ENCODE measurements around the gene ANO10.
"Not testable (repeated sequence)": the region's sequence is repeated elsewhere in the genome, so short reads cannot be mapped to it uniquely, and the experiment has no call there.

Gene ANO10

DNA sequence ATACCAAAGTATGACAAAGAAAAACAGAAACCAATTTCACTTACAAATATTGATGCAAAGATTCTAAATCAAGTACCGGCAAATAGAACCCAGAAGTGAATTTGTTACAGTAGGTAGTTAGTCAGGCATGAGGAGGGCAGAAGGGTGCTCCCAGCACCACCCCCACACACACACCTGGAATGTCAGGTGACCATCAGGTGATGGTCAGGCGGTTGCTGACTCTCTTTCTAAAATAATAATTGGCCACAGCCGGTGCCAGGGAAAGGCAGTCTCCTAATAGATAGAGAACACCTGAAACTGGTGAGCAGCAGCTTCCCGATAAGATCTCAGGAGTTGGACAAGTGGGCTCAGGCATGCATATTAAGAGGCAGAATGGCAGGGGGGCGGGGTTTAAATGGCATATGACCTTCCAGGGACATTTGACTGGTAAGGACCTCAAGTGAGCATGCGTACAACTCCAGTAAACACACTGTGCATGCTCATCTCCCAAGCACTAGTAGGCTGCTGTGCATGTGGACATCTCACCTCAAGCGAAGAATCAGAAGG is 131.1 kb downstream of the ANO10 start:
- DNase-seq (ENCODE audit: extremely low spot score, insufficient read length, low read depth) (no peak), FAIRE-seq (no peak)

DNA sequence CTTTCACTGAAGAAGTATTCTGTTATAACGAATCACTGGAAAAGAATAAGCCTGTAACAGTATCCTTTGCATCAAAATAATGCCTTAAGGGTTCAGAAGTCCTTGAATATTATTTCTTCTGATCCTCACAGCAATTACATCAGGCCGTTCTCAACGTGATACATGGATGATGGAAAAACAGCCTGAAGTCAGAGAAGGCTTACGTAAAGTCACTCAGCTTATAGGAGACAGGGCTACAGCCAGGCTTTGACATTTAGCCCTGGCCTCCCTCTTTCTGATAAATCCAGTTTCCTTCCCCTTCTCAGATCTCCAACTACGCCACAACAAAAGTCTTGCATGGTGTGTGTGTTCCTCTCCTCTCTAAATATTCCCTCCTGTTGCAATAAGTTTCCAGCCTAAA is 131.9 kb downstream of the ANO10 start:
- FAIRE-seq (no peak), DNase-seq (ENCODE audit: extremely low spot score, insufficient read length, low read depth) (no peak)

DNA sequence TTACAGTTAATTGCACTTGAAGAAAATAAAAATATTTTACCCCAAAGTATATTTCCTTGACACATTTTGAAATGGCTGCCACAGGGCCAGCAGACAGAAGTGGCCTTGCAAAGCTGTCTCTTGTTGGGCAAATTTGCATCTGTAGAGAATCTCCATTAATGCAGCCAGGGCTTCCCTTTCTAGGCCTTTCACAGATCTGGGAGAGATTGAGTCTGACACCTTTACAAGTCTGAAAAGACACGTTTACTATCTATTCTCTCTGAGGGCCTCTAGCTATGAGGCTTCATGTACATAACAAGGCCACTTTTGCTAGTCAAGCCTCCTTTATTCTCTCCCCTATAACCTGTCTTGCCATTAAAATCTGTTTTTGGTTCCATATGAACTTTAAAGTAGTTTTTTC is 135.9 kb downstream of the ANO10 start:
- DNase-seq (ENCODE audit: extremely low spot score, insufficient read length, low read depth) (no peak), FAIRE-seq (no peak)

DNA sequence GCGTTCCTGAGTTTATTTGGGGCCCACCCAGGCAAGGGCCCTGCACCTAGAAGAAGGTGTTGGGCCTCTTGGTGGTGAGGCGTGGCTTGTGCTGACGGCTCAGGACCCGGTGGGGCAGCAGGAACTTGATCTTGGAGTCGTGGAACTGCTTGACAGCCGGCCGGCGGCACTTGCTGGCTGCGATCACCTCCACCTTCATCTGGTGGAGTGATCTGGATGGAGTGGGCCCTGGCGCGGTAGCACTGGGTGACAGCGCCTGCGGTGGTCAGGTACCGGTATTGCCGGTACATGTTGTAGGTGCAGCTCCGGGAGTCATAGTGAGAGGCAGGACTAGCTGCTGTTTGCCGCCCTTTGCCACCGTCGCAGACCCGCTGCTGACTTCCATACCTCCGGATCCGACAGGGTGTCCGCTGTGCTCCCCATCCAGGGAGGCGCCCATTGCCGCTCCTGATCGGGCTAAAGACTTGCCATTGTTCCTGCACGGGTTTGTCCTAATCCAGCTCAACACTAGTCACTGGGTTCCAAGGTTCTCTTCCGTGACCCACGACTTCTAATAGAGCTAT is 136.8 kb downstream of the ANO10 start:
- FAIRE-seq (no peak), DNase-seq (ENCODE audit: extremely low spot score, insufficient read length, low read depth) (no peak)

DNA sequence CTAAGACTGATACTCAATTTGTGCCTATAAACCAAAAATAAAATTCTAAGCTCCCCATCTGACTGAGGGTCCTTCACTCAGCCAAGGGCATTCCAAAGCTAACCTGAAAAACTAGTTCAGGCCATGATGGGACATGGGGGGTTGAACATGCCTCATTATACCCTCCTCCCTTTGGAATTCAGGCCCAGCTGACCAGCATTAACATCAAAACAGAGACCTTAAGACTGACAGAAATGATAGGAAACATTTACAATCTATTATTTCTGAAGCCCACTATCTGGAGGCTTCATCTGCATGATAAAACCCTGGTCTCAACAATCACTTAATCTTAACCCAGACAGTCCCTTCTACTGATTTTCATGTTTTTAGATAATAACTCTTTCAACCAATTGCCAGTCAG is 140.4 kb downstream of the ANO10 start:
- FAIRE-seq = no peak
- no peak for DNase-seq (ENCODE audit: extremely low spot score, insufficient read length, low read depth)

DNA sequence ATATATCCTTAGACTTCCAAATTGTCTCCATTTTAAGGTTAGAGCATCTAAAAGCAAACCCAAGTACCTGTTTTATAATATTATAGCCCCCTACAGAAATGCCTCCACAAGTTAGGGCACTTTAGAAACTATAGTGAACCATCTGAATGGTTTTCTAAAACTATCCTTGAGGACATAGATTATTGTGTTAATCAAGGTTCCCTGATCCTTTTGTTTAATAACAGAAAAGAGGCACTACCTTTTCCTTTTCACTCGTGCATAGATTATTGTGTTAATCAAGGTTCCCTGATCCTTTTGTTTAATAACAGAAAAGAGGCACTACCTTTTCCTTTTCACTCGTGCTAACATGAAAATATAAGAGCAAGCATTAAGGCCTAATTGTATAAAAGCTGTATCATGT is 143.0 kb downstream of the ANO10 start:
- not testable (repeated sequence) for DNase-seq (ENCODE audit: extremely low spot score, insufficient read length, low read depth)
- FAIRE-seq = peak; percentile 18

DNA sequence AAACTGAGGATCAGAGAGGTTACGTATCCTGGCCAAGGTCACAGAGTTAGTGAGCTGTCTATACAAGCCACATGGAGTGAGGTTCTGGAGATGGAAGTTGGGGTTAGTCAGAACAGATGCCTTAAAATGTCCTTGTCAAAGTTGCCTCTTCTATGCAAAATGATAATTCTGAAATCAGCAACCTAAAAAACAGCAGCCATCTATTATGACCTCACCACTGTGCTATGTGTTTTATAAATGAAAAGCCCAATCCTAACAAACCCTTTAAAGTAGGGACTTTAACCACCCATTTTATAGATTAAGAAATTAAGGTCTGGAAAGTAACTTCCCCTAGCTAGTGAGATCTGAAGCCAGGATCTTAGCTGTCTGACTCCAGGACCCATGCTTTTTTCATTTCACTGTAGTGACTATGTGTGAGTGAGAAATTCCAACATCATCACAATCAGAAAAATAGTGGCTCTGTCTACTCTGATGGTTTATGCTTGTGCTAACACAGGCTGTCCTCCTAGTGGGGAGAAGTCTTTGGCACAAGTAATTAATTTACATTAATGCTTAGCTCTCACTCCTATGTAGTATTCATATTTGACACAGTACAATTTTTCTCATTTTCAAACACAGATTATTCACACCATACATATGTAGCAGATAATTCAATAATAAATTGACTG is 143.6 kb downstream of the ANO10 start:
- FAIRE-seq = peak; percentile 31
- no peak for DNase-seq (ENCODE audit: extremely low spot score, insufficient read length, low read depth)

DNA sequence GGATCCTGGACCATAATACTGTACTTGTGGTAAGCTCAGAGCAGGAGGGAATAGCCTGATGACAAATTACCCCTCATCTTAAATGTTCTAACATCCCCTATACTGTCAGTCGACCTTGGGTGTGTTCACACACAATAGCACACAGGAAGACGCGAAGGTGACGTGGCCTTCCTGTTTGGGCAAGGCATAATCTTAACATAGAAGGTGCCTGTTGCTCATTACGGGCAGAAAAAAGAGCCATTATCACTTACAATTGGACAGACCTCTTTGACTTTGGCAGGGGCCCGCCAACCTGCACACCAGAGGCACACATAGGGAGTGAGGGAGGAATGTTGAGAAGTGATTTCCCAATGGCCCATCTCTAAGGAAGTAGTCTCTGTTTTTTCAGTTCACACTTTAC is 144.2 kb downstream of the ANO10 start:
- DNase-seq (ENCODE audit: extremely low spot score, insufficient read length, low read depth) = no peak
- no peak for FAIRE-seq

DNA sequence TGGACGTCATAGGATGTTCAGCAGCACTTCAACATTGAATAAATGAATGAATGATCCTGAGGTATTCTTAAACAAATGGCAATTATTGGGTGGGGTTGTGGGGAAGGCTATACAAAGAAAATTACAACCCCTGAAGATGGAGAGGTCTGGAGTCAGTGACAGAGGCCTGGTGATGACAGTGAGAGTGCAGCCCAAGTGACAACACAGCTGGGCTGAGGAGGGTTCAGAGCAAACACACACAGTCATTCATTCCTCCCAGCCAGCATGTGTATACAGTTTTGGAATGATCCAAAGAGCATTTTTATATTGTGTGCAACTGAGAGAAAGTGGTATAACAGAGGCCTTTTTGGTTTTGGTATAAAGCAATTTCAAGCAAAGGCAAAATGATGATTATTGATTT is 148.1 kb downstream of the ANO10 start:
- DNase-seq (ENCODE audit: extremely low spot score, insufficient read length, low read depth) (no peak), FAIRE-seq (no peak)

DNA sequence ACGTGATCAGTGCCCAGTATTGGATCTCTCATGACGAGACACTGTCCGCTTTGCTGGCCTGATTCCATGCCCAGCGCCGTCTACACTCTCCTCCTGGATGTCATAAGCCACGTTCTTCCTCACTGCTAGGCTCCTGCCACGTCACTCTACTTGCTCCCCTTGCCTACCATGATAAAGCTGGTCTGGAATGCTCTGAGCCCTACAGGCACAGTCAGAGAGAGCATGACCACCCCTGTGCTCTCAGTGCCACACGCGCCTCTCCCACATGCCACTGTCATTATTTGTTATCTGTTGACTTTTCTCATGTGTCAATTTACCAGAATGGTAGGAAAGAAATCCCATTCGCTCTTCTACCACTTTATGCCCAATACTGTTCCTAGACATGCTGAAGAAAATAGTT is 148.6 kb downstream of the ANO10 start:
- FAIRE-seq (no peak), DNase-seq (ENCODE audit: extremely low spot score, insufficient read length, low read depth) (no peak)

DNA sequence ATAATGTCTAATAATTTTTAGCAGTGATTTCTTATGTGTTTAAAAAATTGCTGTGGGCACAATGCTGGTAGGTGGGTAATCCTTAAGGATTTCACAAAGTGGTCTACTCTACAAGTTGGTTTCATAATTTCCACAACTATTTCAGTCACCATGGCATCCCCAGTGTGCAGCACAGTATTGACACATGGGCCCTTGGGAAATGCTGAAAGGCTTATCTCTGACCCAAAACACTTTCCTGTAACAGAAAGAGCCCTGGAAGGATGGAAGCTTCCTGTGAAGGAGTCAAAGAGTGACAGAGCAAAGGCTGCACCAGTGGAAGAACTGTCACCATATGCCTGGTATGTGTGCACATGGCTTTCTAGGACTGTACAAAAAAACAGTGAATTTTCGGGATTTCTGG is 153.7 kb downstream of the ANO10 start:
- no peak for FAIRE-seq
- no peak for DNase-seq (ENCODE audit: extremely low spot score, insufficient read length, low read depth)

DNA sequence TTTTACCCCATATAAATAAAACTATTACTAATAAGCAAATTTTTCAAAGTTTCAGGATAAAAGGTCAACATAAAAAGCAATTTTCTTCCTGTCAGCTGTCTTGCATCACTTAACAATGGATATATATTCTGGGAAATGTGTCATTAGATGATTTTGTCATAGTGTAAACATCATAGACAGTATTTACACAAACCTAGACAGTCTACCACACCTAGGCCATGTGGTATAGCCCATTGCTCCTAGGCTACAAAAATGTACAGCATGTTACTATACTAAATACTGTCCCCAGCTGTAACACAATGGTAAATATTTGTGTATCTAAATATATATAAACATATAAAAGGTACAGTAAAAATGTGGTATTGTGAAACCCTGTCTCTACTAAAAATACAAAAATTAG is 156.7 kb downstream of the ANO10 start:
- FAIRE-seq (no peak), DNase-seq (ENCODE audit: extremely low spot score, insufficient read length, low read depth) (no peak)

DNA sequence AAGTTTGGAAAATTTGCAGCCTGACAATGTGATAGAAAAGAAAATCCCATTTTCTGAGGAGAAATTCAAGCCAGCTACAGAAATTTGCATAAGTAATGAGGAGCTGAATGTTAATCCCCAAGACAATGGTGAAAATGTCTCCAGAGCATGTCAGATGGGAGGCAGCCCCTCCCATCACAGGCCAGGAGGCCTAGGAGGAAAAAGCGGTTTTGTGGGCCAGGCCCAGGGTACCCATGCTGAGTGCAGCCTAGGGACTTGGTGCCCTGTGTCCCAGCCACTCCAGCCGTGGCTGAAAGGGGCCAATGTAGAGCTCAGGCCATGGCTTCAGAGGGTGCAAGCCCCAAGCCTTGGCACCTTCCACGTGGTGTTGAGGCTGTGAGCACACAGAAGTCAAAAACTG is 159.2 kb downstream of the ANO10 start:
- FAIRE-seq = not testable (repeated sequence)

DNA sequence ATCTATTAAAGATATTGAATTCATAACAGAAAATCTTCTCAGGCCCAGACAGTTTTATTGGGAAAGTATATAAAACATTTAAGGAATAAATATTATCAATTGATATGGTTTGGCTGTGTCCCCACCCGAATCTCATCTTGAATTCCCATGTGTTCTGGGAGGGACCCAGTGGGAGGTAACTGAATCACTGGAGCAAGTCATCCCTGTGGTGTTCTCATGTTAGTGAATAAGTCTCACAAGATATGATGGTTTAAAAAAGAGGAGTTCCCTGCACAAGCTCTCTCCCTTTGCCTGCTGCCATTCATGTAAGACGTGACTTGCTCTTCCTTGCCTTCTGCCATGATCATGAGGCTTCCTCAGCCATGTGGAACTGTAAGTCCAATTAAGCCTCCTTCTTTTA is 160.5 kb downstream of the ANO10 start:
- DNase-seq (ENCODE audit: extremely low spot score, insufficient read length, low read depth) (no peak), FAIRE-seq (no peak)

More for the DNA sequence above, 159.2 kb downstream of the ANO10 start:
- DNase-seq (ENCODE audit: extremely low spot score, insufficient read length, low read depth) = not testable (repeated sequence)

DNA sequence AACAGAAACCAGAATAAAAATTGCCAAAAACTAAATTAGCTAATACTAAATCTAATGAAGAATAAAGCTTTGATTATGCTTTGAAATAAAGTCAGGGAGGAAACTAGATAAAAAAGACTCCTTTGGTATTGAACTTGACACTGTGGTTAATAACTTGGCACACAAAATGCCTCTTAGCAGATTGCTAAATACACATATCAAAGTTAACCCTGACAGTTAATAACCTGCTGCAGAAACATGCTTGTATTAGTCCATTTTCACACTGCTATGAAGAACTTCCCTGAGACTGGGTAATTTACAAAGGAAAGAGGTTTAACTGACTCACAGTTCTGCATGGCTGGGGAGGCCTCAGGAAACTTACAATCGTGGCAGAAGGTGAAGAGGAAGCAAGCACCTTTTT is 164.8 kb downstream of the ANO10 start:
- FAIRE-seq = not testable (repeated sequence)

DNA sequence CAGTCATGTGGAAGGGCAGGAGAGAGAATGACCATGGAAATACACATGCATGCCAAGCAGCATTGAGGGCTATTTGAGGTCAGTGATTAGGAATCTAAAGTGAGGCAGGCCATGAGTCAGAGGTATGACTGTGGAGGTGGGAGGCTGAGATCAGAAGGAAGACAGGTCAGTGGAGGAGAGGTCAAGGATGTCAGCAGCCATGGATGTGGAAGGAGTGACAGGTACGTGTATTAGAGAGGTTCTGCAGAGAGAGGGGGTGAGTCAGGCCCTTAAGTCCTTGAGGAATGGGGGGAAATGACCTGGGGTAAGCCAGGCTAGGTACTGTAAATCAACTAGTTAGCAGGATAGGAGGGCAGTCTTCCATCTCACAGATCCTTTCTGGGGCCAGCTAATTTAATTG is 166.6 kb downstream of the ANO10 start:
- no peak for FAIRE-seq
- no peak for DNase-seq (ENCODE audit: extremely low spot score, insufficient read length, low read depth)

More for the DNA sequence above, 164.8 kb downstream of the ANO10 start:
- DNase-seq (ENCODE audit: extremely low spot score, insufficient read length, low read depth) = not testable (repeated sequence)

DNA sequence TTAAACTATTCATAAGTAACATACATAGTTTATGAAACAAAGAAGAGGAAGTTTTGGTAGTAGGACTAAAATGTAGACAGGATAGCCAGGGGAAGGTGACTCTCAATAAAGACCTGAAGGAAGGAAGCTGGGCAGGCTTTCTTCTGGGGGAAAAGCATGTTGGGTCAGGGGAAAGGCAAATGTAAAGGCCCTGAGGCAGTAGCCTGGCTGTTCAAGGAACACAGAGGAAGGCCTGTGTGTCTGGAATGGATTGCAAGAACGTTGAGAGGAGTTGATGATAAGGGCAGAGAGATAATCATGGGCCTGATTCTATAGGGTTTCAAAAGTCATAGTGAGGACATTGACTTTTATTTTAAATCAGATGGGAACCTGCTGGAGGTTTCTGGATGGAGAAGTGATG is 167.8 kb downstream of the ANO10 start:
- DNase-seq (ENCODE audit: extremely low spot score, insufficient read length, low read depth) = no peak
- no peak for FAIRE-seq

DNA sequence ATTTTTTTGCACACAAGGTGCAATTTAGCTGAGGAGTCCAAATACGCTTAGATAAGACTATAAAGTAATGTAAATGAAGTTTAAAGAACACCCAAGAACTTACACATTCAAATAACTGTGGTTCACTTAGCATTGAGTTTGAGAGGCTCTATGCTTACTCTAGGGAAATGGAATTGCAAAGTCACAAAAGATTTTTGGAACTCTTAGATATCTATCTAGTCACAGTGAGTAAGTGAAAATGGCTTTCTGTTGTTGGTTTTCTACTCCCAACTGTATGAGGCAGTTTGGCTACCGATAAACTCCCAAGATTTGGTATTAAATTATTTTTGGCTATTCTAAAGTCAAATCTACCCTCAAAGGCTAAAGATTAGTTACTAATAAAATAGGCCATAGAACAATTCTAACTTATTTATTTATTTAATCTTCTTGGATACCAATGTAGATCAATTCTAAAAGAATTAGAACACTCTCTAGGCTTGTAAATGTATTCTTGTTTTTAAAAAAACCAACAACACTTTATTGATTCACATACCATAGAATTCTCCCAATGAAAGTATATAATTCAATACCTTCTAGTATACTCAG is 170.0 kb downstream of the ANO10 start:
- no peak for FAIRE-seq
- DNase-seq (ENCODE audit: extremely low spot score, insufficient read length, low read depth) = no peak

DNA sequence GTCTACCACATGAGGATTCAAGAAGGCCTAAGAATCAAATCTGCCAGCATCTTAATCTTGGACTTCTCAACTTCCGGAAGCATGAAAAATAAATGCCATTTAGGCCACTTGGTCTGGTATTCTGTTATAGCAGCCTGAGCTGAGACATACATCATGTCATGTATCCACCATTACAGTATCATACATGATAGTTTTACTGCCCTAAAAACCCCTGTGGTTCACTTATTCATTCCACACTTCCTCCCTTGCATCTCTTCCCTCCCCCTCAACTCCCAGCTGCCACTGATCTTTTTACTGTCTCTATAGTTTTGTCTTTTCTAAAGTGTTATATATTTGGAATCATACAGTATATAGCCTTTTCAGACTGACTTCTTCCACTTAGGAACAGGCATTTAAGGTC is 173.7 kb downstream of the ANO10 start:
- FAIRE-seq (no peak), DNase-seq (ENCODE audit: extremely low spot score, insufficient read length, low read depth) (no peak)

DNA sequence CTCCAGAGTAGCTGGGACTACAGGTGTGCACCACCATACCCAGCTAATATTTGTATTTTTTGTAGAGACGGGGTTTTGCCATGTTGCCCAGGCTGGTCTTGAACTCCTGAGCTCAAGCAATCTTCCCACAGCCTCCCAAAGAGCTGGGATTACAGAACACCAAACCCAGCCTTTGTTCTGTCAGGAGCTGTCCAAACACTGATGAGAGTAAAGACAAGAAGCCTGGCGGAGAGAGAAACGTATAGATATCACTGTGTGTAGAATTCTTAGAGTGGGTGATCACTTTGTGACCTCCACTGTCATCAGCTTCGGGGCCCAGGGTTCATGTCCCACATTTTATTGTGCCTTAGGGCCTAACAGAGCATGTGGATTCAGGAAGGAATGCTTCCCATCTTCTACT is 176.0 kb downstream of the ANO10 start:
- FAIRE-seq (no peak), DNase-seq (ENCODE audit: extremely low spot score, insufficient read length, low read depth) (no peak)

DNA sequence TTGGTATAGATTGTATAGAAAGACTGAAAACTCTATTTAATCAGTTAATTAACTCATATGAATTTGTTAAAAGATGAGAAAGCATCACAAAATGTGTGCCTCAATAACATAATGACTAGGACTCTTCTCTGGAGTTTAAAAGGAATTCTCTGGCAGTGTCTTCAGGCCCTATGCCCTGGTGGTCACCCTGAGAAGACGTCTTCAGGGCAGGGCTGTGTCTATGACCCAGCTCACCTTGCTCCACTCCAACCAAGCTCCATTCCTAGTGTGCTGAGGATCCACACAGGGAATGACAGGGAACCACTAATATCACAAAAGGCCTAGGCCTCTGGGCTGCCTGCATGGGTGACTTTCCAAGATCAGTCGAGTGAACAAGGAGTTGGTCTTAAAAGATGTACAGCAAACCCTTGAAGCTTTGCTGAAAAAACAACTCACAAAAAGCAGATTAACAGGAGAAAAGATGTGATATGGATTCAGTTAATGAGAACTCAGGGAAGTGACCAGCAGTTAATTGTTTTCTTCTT is 178.9 kb downstream of the ANO10 start:
- no peak for DNase-seq (ENCODE audit: extremely low spot score, insufficient read length, low read depth)
- FAIRE-seq = no peak
